Kidney capillary endothelial cell (primary cell): Measurements from ENCODE around the gene TMEM198.
A peak's percentile ranks its signal among the peaks of the same experiment; 100 is the strongest.

Experiments
- DNase-seq: peaks from one replicate; pipeline ENCODE4 v3.0.0-alpha.2; 2018; ENCODE audit warnings: low spot score

Gene TMEM198

DNA sequence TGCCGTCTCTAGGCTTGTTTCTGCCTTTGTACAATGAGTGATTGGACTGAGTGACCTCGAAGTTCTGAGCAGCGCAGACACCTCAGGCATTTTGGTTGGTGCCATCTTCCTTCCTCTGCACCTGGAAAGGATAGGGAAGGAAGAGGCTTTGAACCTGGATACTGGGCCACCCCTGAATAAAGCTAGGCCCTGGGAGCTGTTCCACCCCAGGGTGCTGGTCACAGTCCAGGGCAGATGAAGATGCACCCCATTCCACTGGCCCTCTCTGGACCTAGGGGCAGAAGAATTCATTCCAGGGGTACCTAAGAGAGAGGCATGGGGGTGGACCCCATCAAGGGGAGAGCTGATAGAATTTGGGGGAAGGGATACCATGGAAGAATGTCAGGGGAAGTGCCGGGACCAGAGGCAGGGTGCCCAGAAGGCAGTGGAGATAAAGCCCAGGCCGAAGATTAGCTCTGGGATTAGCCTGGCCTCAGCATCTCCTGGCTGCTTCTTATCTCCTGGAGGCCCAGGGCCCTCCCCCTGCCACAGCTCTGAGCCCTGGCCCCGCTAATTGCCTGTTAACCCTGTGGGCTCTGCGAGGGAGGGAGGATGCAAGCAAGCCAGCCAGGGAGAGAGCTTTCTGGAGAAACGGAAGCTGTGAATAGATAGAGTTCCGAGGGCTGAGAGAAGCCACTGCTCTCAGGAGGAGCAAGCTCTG lies 18.1 kb upstream of the TMEM198 start:
- no peak for DNase-seq

DNA sequence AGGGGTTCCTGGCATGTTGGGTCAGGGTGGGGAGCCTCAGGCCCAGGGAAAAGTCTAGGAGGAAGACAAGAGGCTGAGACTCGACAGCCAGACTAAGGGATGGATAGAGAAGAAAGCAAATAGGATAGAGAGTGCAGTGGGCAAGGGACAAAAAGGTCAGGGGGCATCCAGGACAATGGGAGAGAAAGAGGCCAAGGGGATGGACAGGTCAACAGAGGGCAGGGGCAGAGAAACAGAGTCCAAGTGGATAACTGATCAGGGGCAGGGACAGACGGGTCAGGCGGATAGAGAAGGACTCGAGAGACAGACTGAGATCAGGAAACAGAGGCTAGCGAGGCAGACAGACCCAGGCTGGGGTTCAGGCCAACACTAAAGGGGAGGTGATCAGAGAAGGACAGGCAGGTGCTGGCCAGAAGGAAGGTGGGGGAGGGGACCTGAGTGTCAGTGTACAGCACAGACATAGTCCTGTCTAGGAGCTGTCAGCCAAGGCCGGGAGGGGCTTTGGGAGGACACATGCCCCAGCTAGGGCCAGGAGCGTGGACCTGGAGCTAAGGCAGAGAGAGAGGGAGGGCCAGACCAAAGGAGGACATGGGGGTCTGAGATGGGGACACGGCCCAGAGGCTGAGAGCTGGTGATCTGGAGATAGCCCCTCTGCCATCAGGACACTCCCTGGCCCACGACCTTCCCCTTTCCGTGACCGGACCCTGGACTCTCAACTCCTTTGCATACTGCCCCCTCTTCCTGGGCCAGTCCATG lies 17.3 kb upstream of the TMEM198 start:
- DNase-seq, result no peak

DNA sequence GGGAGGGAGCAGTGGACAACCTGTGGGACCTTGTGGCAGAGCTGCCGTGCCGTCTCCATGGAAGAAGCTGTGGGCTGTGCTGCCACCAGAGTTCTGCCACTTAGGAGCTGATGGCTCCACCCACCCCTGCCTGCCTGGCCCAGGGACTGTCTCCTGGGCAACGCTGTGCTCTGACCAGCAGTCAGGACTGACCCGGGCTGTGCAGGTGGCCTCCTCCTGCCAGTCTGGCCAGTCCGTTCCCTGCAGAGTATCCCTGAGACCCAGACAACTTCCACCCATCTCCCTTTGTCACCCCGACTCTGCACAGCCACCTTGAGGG lies 16.8 kb upstream of the TMEM198 start:
- DNase-seq, result no peak

DNA sequence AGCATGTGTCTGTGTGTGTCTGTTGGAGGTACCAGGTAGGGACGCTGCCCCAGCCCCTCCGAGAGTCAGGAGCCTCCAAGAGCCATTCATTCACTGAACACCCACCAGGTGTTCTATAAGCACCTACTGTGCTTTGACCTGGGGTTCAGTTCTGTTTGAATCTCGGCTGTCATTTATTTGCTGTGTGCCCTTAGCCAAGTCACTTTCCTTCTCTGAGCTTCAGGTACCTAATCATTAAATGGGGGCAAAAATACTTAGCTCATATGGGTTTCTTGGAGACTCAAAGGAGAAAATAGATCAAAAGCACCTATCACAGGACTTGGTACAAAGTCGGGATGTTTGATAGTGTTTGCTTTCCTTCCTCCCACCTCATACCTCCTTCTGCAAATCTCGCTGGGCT lies 16.4 kb upstream of the TMEM198 start:
- DNase-seq, result no peak

DNA sequence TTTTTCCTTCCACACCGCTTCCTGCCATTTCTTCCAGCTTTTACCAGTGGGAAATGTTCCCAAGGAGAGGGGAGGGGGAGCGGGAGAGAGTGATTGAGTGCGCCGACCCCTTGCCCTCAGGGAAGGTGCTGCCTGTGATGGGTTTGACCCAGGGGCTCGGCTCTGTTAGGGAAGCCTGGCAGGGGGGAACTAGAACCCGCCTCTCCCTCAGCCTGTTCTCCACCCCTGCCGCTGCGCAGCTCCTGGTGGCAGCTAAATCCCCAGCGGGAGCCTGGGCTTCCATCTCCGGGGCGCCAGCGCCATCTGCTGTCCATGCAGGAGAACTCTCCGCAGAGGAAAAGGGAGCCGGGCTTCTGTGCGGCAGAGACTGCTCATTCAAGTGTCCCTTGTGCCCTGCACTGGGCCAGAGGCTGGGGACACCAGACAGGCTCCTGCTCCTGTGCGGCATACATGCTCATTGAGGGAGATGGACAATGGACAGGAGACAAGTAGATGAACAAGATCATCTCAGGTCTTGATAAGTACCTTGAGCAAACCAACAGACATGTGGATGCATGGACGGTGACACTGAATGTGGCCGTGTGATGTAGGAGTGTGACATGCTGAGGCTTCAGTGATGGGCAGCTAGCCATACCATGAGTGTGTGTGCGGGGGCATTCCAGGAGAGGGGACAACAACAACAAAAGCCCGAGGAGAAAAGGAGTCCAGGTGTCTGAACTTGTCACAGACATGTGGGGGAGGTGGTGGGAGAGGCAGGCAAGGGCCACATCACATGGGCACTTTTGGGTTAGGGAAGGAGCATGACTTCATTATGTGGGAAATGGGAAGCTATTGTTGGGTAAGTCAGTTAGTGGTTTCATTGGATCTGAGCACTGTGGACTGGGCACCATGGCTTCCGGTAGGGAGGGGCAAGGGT lies 13.5 kb upstream of the TMEM198 start:
- DNase-seq, result peak; percentile 79

DNA sequence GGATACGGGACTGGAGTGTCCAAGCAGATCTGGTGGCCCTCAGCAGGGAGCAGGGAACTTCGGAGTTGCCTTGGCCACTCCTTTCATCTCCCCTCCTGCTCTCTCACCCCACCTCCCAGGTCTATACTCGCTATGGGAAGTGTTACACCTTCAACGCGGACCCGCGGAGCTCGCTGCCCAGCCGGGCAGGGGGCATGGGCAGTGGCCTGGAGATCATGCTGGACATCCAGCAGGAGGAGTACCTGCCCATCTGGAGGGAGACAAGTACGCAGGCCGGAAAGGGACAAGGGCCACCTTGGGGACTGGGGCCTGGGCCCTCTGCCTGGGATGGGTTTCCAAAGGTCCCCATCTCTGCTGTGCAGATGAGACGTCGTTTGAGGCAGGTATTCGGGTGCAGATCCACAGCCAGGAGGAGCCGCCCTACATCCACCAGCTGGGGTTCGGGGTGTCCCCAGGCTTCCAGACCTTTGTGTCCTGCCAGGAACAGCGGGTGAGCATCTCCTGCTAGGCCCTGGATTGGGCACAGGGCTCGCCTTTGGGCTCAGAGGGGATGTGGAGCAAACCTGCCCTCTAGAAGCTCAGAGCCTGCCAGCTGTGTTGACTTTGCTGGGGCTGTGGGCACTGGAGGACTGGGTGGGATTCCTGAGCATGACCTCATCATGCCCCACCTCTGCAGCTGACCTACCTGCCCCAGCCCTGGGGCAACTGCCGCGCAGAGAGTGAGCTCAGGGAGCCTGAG lies 12.0 kb upstream of the TMEM198 start:
- no peak for DNase-seq

DNA sequence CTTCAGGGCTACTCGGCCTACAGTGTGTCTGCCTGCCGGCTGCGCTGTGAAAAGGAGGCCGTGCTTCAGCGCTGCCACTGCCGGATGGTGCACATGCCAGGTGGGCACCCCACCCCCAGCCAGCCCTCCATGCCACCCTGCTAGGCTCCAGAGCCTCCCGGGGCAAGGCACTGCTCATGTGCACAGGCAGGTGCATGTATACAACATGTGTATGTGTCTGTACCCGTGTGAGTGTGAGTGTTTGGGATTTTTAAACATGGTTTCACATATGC lies 11.5 kb upstream of the TMEM198 start:
- no peak for DNase-seq

DNA sequence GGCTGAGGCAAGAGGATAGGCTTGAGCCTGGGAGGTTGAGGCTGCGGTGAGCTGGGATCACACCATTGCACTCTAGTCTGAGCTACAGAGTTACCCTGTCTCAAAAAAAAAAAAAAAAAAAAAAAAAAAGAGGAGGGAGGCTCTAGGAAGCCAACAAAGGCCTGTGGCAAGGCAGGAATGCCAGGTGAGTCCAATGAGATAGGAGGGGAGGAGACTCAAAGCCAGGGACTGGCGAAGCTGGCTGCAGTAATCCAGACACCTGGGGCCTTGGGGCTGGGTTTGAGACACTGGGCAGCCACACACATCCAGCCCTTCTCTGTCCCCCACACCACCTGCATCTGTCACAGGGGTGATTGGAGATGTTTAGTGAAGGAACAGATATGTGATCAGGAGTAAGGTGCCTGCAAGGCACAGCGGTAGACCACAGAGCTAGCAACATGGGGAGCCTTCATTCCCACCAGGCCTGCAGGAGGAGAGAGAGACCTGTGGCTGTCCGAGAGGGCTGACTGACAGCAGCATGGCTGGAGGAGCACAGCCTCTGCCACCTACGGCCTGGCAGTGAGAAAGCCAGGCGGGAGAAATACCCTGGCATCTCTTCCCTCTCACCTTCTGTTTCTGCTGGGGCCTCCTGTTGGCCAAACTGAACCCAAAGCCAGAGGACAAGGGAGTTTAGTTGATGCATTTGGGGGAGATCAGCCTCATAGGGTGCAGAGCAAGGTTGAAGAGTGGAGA lies 9.7 kb upstream of the TMEM198 start:
- DNase-seq, result no peak

DNA sequence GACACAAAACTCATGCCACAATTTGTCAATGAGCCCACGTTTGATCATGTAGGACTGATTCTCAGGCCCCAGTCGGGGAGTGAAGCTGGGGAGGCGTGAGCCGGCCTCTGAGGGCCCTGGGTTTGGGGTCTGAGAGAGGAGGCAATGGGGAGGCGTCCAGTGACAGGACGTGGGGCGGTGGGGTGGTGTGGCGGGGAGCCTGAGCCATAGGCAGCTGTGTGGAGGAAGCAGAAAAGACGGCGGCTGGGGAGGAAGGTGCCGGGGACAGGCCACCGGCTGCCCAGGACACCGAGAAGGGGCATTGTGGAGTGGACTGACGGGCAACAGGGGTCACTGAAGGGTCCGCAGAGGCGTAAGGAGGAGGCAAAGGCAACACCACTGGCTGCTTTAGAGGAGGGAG lies 7.4 kb upstream of the TMEM198 start:
- DNase-seq, result no peak

DNA sequence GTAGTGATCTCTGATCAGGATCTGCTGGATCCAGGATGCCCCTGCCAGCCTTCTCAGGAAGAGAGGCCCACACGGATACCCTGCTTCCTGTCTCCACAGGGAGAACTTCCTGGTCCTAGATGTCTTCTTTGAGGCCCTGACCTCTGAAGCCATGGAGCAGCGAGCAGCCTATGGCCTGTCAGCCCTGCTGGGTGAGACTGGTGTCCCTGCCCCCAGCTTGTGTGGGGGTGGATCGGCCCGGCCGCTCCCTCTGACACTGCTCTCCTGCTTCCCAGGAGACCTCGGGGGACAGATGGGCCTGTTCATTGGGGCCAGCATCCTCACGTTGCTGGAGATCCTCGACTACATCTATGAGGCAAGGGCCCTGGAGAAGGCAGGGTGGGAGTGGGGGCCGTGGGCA lies 6.9 kb upstream of the TMEM198 start:
- DNase-seq, result no peak

DNA sequence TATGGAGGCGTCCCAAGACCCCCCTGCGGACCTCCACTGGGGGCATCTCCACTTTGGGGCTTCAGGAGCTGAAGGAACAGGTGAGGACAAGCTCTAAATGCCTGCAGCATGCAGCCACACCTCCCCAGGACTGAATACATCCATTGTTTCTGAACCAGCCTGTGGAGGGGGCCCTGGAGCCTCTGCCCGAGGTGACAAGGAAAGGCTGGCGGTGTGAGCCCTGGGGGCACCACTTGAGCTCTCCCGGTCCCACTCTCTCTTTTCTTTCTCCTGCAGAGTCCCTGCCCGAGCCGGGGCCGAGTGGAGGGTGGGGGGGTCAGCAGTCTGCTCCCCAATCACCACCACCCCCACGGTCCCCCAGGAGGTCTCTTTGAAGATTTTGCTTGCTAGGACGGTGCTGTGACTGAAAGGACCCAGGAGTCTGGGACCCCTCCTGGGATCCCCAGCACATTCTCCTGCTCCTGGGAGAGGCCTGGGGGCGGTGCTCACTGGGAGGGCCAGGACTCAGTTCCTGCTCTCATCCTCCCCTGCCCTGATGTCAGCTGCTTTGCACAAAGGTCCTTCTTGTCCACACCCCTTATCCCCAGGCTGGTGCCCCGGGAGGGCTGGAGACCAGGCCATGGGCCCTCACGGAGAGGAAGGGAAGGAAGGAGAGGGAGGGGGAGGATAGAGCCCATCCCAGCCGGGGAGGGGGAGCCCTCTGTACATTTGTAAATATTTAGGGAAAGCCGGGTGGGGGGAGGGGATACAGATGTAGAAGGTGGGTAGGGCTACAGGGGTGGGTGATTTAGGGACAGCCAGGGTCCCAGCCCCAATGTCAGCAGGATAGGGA lies 6.0 kb upstream of the TMEM198 start:
- DNase-seq, result no peak

DNA sequence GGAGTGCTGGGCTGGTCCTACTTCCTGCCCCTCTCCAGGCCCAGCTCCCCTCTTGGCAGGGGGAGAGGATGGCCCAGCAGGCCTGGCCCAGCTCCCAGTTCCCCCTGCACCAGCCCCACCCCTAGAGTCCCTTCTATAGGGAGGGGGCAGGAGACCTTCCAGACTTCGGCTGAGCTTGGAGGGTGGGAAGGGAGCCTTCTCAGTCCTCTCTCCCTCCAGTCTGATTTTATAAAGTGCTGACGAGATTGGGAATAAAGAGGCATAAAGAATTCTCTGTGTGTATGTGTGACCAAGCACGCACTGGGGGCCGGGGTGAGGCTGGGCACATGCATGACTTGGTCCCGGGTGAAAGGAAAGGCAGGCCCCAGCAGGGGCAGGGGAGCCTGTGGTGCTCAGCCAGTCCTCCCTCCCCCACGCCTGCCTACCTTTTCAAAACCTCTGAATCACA lies 5.3 kb upstream of the TMEM198 start:
- DNase-seq, result no peak

DNA sequence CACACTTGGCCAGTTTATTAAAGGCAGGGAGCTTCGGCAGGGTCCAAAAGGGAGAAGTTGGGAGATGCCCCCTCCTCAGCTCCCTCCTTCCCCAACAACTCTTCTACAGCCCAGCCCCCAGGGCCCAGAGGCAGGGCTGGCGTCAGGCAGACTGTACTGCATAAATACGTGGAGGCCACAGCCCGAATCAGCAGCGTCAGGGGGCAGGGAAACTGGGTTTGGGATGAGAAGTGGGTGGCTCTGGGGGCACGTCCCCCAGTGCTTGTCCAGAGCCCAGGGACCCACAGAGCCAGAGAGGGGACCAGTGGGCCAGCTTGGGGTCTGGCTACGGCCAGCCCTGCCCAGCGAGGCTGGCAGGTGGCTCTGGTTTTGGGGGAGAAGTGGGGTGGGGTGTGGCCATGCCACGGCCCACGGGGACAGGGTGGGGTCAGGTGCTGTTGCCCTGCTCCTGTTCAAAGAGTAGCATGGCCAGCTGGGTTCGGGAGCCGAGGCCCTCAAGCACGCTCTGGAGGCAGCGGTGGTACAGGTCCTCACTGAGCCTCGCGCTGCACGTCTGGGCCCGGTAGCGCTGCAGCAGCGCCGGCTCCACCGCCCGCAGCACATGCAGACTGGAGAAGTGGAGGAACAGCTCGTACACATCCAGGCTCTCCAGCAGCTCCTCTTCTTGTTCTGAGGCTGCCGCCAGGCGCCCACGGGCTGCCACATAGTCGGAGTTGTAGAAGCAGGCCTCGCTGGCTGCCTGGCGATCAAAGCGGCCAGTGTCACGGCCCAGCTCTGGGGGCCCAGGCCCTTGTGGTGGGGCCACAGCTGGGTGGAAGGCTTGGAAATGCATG lies 4.7 kb upstream of the TMEM198 start:
- DNase-seq, result no peak

DNA sequence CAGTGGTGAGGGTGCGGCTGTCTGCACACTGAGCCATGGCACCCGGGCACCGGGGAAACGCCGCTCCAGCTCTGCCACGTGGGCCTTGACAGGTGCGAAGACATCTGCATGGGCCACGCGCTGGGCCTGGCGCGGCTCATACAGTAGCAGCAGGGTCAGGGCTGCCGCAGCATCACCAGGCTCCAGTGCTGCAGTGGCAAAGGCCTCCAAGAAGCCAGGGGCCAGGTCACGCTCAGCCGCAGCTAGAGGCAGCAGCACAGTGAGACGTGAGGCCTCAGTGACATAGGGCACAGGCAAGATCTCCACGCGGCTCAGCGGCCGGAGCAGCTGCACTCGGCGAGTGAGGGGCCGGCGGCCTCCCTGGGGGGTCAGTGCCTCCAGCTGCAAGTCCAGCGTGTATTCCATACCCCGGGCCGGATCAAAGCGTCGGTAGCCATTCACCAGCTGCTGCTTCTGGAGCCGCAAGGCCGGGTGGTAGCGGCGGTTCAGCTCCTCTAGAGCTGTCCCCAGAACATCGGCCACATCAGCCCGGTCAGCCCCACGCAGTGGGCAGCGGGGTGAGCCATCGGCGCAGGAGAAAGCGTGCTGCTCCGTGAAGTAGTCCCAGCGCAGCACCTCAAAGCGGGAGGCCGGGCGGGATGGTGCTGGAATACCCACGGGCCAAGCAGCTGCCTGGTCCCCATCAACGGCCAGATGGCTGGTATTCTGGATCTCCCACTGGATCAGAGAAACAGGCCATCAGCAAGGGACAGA lies 3.7 kb upstream of the TMEM198 start:
- DNase-seq, result no peak

DNA sequence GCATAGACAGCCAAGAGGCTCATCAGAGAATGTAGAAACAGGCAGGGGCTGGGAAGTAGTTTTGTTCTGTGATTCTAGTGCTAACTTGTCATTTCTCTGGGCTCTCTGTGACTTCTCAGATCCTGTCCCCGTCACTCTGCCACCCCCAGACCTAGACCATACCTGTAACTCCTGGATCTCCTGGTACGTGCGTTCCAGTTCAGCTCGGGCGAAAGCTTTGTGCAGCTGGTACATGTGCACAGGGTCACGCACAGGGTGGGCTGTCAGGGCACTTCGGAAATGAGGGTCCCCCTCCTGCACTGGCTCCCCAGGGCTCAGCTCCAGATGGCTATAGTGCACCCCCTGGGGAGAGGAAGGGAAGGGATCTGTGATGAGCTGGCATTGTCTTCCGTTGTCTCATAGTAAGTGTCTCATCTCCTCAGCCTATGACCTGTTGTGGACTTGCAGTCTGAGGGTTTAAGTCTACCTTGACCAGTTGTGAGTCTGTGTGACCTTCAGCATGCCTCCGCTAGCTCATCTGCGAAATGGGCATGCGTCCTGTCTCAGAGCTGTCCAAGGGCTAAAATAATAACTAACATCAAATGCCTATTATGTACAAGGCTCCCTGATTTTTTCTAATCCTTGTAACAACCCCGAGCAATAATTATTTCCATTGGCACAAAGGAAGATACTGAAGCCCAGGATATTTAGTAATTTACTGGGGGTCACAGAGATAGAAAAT lies 2.9 kb upstream of the TMEM198 start:
- DNase-seq, result no peak

DNA sequence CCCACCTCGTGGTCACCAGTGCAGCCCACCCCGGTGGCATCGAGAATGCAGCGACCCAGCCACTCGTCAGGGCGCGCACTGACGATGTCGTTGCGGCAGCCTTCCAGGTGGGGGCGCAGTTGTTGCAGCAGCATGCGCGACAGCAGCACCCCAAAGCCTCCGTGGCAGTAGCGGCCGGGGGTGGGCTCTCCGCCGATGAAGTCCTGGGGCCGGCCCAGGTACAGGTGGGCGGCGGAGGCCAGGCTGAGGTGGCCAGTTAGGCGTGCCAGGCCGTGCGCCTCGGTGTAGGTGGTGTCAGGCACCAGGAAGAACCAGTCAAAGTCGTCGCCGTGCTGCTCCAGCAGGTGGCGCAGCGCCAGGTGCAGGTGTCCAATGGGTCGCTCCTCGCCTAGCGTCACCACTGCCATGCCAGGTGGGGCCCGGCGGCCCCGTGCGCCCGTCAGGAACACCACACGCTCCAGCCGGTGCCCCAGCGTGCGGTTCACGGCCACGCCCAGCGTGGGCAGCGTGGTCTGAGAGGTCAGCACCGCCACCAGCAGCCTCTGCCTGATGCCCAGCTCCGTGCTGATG lies 2.1 kb upstream of the TMEM198 start:
- peak; percentile 52 for DNase-seq

DNA sequence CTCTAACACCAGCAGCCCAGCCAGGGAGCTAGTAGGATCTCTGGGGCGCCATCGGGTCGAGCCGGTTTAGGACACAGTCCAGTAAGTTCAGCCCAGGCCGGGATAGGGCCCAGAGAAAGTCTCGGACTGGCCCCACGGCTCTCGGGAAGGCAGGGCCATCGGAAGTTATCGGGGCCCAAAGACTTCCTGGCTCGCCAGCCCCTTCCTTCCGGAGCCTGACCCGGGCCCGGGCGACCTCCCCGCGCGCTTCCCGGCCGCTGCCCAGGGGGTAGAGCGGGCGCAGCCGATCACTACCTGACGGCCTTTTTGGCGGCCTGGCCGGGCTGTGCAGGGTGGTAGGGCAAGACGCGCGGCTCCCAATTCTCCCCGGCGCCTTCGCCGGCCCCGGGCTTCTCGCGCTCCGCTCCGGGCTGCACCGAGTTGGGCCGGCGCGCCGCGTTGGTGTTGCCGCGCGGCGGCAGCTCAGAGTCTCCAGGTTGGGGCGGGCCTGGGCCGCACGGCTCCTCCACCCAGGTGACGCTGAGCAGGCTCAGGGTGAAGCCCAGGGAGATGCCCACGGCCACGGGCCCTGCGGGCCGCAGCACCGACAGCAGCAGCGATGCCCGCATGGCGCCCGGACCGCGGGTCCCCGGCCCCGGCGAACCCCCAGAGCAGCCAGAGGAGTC lies 765 bp upstream of the TMEM198 start:
- DNase-seq, result no peak

DNA sequence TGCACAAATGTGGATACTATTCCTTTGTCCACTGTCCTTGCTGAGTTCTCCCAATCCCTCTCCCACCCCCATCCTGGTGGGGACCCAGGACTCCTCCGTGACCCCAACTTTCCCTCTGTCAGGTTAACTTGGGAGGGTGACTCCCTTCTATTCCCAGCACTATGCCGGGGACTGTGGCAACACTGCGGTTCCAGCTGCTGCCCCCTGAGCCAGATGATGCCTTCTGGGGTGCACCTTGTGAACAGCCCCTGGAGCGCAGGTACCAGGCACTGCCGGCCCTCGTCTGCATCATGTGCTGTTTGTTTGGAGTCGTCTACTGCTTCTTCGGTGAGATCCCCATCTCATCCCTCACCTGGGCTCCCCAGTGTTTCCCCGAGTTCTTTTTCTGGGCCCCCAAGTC lies 739 bp downstream of the TMEM198 start:
- no peak for DNase-seq
